Measurements from ENCODE around the gene DSE.
A peak's percentile ranks its signal among the peaks of the same experiment; 100 is the strongest.

Gene DSE

DNA sequence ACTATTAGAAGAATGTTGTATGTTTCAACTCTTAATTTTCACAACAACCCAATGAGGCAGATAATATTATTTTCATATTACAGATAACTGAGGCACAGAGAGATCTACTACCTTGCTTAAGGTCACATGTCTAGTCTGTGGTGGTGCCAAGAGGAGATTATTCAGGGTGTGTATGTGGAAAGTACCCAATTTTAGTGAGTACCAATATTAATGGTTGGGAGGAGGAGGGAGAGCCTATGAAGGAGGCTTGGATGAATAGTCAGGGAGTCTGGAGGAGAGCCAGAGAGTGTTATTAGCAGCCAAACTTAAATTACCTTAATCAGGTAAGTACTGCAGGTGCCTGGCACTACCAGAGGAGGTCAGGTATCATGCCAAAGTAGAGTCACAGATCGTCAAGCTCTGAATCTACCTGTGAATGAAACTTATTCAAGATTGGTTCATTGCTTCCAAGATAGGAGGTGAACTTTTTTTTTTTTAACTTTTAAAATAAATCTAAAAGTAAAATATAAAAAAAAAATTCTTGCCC is 79.5 kb downstream of the DSE start:
- no peak for DNase-seq

GRCh38 chr6:116450769-116451740 is 80.3 kb downstream of the DSE start:
- DNase-seq = no peak

GRCh38 chr6:116451916-116452315 is 81.2 kb downstream of the DSE start:
- no peak for DNase-seq

DNA sequence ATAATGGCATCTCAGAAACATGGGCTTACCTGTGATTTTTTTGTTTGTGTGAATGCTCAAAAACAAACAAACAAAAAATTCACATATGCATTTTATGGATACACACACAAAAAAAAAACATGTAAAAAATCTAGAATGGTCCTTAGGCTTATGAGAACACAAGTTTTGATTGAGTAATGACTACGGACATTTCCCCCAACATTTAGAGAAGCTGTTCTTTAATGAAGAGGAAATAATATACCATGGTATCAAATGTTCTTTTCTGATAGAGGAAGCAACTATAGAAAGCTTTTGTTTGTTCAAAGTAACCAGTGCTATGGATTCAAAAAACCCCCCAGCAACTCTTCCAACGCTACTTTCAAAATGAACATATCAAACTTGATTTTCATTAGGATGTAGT is 81.8 kb downstream of the DSE start:
- DNase-seq = no peak

DNA sequence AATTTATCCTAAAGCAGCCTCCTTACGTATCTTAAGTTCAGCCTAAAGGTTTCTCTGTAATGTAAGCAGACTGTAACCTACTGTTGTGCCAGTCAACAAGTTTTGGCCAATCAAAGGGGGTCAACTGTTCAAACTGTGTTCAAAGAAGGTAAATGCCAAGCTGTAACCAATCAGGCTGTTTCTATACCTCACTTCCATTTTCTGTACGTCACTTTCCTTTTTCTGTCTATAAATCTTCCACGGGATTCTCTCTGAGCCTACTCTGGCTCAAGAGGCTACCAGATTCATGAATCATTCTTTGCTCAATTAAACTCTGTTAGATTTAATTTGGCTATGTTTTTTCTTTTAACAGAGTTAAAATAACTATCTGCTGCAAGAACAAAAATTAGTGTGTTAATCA is 85.4 kb downstream of the DSE start:
- no peak for DNase-seq

- no peak for DNase-seq
These were observed 86.2 kb downstream of the DSE start for GRCh38 chr6:116456927-116457326.

DNA sequence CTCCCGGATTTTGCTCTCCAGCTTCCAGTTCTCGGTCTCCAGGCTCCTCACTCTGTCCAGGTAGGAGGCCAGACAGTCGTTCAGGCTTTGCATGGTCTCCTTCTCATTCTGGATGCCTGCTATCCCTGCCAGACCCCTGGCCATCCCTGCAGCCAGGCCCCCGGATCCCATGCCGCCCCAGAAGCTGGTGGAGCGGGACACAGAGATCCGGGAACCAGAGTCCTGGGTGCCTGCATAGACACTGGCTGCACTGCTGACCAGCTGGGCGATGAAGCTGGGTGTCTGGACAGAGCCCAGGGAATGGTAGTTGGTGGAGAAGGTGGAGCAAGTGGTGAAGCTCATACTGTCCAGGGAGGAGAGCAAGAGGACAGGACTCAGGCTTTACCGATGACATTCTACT is 87.5 kb downstream of the DSE start:
- DNase-seq = no peak

- DNase-seq = no peak
These were observed 89.2 kb downstream of the DSE start for GRCh38 chr6:116459927-116460326.

DNA sequence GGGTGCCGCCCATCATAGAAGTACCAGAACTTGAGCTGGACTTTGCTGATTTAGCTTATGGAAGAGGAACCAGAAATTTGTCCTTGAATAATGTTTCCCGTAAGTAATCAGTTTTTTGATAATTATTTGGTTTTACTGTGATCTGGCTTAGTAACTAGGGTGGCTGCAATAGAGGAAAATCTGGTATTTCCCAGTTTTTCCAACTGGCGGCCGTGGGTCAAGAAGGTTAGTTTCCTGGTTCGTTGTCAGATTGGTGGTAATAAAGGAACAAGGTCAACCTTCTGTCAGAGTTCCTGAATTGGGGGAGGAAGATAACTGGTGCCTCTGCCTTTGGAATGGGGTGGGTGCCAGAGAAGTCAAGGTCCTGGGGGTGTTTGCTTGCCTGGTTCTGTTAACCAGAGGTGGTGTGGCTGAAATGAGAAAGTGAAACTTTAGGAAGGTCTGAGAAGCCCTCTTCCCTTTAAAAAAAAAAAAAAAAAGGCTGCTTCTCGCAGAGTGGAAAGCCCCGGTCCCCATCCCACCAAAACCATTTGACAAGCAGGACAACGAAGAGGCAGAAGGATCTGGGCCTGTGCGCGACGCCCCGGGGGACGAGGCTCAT is 90.7 kb downstream of the DSE start, which contains the start of gene CALHM6:
Gene CALHM6 (plus strand): TSS at position 45 of the 601 bp plus-strand sequence. CDS start 555 bp downstream, at position 600.
- no peak for DNase-seq

GRCh38 chr6:116461932-116462885 is 91.5 kb downstream of the DSE start:
- peak; percentile 18 for DNase-seq

- no peak for DNase-seq
These were observed 92.6 kb downstream of the DSE start for GRCh38 chr6:116463301-116463700.

GRCh38 chr6:116465246-116465645 is 94.5 kb downstream of the DSE start:
- DNase-seq = no peak

- no peak for DNase-seq
These were observed 96.3 kb downstream of the DSE start for GRCh38 chr6:116467096-116467495.

DNA sequence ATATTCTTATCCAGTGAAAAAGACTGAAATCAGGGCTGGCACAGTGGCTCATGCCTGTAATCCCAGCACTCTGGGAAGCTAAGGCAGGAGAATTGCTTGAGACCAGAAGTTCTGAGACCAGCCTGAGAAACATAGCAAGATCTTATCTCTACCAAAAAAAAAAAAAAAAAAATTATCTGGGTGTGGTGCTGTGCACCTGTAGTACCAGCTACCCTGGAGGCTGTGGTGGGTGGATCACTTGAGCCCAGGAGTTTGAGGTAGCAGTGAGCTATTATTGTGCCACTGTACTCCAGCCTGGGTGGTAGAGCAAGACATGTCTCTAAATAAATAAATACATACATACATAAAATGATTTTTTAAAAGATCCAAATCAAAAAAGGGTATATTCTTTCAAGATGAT is 96.8 kb downstream of the DSE start:
- DNase-seq = no peak

DNA sequence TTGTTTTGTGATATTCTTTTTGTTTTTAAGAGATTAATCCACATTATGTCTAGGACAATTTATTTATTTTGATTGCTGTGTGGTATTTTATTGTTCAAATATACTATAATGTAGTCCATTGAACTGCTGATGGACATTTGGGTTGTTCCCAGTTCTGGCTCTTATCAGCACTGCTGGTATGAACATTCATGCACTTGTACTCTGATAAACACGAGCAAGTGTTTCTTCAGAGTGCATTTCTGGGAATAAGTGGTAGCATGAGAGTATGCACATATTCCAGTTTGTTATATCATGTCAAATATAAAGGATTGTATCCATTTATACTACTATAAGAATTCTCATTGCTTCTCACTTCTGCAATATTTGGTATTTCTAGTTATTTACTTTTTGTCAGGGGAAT is 97.5 kb downstream of the DSE start:
- DNase-seq = no peak

DNA sequence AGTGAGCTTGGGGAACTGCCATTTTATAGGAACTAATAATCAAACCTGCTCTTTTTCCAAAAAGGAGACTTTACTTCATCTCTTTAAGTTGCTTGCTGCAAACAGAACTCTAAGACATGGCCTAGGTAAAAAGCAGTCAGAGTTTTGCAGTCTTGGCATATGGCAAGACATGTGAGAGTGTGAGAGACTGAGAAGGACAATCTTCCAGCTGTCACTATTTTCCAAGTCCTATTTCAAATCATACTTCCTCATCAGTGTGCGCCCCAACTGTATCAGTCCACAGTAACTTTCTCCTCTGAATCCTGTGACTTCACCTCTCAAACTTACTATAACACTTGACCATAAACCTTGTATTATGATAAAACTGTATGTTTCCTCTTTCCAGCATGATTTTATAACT is 100.8 kb downstream of the DSE start:
- DNase-seq = no peak

- DNase-seq = no peak
These were observed 102.0 kb downstream of the DSE start for GRCh38 chr6:116472706-116473105.

DNA sequence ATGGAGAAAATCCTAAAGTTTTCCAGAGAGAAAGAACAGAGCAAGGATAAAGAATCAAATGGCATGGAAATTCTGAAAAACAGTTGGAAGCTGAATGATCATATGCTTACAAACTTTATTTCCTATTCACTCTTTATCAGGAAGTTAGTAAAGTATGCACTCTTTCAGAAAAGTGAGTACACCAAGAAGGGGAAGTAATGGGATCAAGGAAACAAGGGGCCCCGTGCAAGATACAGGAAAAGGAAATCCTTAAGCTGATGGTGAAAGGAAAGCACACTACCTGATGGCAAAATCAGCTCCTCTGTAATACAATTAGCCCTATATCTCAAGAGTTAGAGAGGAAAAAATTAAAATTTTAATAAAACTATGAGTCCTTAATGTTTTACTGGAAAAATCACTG is 104.4 kb downstream of the DSE start:
- no peak for DNase-seq

DNA sequence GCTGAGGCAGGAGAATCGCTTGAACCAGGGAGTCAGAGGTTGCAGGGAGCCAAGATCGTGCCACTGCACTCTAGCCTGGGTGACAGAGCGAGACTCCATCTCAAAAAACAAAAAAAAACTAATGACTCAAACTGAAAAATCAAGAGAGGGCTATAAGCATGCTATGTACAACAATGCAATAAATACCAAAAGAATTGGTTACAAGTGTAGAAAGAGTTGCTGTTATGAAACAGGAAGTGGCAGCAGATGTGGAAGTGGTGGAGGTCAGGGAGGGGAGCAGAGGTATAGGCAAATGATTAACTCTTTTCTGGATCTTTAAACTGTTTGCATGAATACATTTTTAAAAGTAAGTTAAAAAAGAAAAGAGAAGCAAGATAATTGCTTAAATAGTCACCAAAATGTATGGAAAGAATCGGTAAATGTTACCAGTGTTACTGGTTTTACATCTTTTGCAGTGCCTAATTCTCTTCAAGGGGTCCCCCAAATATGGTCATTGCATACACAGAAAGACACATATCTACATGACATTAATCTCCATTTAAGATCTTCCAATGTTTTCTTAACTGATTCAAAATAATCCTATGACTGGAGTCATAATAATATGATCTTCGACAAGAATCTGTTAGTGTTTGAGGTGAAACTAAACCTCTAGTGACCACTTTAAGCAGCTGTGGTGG is 105.4 kb downstream of the DSE start:
- DNase-seq = peak; percentile 17

DNA sequence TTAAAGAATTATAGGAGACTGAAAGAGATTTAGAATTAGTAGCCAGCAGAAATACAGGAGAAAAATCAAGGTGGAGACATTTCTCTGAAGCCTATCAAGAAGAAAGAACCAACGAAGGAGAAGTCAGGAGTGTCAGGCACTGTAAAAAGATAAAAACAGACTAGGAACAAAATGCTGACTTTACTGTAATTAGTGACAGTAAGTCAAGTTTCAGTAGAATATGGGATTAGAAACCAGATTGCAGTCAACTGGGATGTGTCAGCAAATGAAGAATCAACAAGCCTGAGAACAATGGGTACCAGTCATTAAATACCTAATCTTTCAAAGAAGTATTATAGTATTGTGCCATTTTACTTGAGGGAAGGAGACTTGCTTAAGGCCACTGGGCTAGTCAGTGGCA is 112.0 kb downstream of the DSE start:
- no peak for DNase-seq

DNA sequence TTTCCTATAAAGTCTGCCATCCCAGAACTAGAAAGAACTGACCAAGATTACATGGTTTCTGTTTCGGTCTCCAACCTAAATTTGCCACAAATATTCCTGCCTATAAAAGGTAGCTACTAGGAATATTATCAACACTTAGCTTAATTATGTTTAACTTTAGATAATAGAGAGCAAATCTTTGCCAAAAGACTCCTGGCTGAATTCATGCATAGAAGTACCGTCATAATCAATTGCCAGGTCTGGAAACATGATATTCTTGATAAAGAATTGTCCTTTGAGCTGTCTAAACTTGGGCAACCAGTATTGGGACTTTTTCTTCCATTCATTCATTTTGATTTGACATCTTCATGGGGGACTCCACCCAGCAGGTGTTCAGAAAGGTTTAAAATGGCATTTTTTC is 112.9 kb downstream of the DSE start:
- no peak for DNase-seq

DNA sequence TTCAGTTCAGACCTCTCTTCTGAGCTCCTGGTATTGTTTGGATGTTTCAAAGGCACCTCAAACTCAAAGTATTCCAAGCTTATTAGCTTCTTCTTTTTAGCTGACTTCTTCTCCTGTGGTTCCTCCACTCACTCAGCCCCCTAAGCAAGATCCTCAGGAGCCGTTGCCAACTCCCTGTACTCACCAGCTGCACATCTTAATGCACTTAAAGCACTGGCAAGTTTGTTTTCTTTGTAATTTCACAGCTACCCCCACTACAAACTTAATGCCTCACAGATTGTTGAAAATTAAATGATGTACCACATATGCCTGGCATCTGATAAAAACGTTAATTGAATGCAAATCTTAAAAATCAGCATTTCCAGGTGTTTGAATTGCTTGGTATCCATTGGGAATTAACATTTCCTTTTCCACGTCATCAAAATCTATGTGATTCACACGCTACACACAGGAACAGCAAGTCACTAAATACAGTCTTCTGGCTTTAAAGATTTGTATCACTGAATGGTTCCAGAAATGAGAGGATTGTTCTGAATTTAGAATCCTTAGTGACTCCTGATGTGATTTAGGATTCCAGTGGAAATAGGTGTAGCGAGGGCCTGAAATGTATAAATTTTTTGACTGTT is 114.9 kb downstream of the DSE start:
- no peak for DNase-seq
